ENCODE results near the gene ITGA1. TPM values are rescaled to one million over a fixed set of nuclear protein-coding genes. Genes with fewer than 3 reads are reported as not detected.

The ITGA1 gene
- total and polyA plus RNA-seq, 2 donors from 2014 or later: 13.3 to 65.6 TPM

DNA sequence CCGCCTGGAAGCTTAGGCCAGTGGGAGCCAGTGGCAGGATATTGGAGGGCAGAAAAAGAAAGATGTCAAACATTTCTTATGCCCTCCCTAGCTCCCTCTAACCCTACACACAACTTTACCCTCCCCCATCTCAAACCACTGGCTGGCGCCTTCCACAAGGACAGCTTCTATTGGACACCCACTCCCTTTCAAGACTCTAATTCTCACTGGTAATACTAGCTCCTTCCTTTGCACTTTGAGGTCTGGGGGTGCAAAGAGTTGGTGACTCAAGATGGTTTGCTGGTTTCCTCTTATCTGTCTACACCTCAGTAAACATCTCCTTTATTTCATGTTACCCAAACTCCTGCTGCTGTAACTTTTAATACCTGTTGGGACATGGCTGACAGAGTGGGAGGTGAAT lies 11.6 kb upstream of the ITGA1 start:
- no peak overlapping the region for H3K4me3 ChIP-seq (ENCODE audit: low read length in 3 of 3)
- TF ChIP-seq CTCF (IDR thresholded peaks at IDR 0.05; ENCODE audit: borderline replicate concordance, extremely low read depth, insufficient read depth): no peak
- FAIRE-seq (no peak), DNase-seq (no peak)
- no peaks in the 10 kb centered on the region for H3K9me3 ChIP-seq (ENCODE audit: control insufficient read depth in 2 of 3, insufficient read depth in 1 of 3, low read length in 3 of 3)
- H3K27ac ChIP-seq (ENCODE audit: low read depth in 2 of 2, low read length in 2 of 2): no peak overlapping the region
- no peak overlapping the region for H3K9ac ChIP-seq (ENCODE audit: low read length in 3 of 3)
- H3K4me1 ChIP-seq (ENCODE audit: control insufficient read depth in 2 of 3, insufficient read depth in 2 of 3, low read depth in 1 of 3, low read length in 3 of 3): no peaks in the 10 kb centered on the region
- intact Hi-C loops (cut with DNase I): no loop called here
- no peaks in the 10 kb centered on the region for H3K36me3 ChIP-seq (ENCODE audit: control insufficient read depth in 2 of 3, insufficient read depth in 3 of 3, low read length in 3 of 3)
- no peaks in the 10 kb centered on the region for H3K27me3 ChIP-seq (ENCODE audit: control insufficient read depth, insufficient read depth, low read length)

DNA sequence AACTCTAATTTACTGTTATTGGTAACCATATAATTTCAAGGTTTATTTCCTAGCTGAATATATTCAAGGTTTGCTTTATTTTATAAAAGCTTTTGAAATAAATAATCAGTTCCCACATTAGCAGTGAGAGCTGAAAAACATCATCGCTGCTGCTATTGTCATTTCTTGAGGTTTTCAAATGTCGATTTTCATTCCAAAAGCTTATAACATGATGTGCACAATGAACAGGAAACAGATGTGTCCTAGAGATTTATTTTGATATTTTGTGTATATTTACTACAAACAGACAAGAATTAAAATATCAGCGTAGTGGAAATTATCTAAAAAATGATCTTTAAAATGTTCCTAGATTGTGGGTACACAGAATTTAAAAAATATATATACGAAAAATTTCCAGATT lies 10.5 kb upstream of the ITGA1 start:
- no peaks in the 10 kb centered on the region for H3K27me3 ChIP-seq (ENCODE audit: control insufficient read depth, insufficient read depth, low read length)
- H3K36me3 ChIP-seq (ENCODE audit: control insufficient read depth in 2 of 3, insufficient read depth in 3 of 3, low read length in 3 of 3): no peaks in the 10 kb centered on the region
- no peak overlapping the region for H3K9ac ChIP-seq (ENCODE audit: low read length in 3 of 3)
- H3K4me3 ChIP-seq (ENCODE audit: low read length in 3 of 3): no peak overlapping the region
- no peaks in the 10 kb centered on the region for H3K4me1 ChIP-seq (ENCODE audit: control insufficient read depth in 2 of 3, insufficient read depth in 2 of 3, low read depth in 1 of 3, low read length in 3 of 3)
- FAIRE-seq (no peak), DNase-seq (no peak)
- TF ChIP-seq CTCF (IDR thresholded peaks at IDR 0.05; ENCODE audit: borderline replicate concordance, extremely low read depth, insufficient read depth): no peak
- no peaks in the 10 kb centered on the region for H3K9me3 ChIP-seq (ENCODE audit: control insufficient read depth in 2 of 3, insufficient read depth in 1 of 3, low read length in 3 of 3)
- H3K27ac ChIP-seq (ENCODE audit: low read depth in 2 of 2, low read length in 2 of 2): no peak overlapping the region
- intact Hi-C loops (cut with DNase I): no loop called here

DNA sequence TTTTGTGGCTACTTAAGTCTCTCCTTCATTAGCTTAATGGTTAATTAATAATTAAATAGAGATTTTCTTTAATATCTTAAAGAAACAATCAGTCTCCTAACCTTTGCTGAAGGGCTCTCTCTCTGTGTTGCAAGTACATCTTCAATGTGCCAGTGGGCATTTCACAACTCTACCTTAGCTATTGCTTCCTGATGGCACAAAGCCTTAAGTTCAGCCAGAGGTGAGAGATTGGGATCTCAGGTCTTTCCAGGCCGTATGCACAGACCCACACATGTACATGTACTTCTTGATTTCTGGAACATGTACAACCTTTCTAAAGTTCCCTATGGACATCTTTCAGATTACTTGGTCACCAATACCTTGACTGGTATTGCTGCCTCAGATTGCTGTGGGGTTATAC lies 8.9 kb upstream of the ITGA1 start:
- H3K36me3 ChIP-seq (ENCODE audit: control insufficient read depth in 2 of 3, insufficient read depth in 3 of 3, low read length in 3 of 3): no peaks in the 10 kb centered on the region
- no peaks in the 10 kb centered on the region for H3K27me3 ChIP-seq (ENCODE audit: control insufficient read depth, insufficient read depth, low read length)
- H3K27ac ChIP-seq (ENCODE audit: low read depth in 2 of 2, low read length in 2 of 2): no peak overlapping the region
- H3K4me3 ChIP-seq (ENCODE audit: low read length in 3 of 3): no peak overlapping the region
- FAIRE-seq (no peak), DNase-seq (no peak)
- no peaks in the 10 kb centered on the region for H3K9me3 ChIP-seq (ENCODE audit: control insufficient read depth in 2 of 3, insufficient read depth in 1 of 3, low read length in 3 of 3)
- no peak for TF ChIP-seq CTCF (IDR thresholded peaks at IDR 0.05; ENCODE audit: borderline replicate concordance, extremely low read depth, insufficient read depth)
- intact Hi-C loops (cut with DNase I): no loop called here
- no peaks in the 10 kb centered on the region for H3K4me1 ChIP-seq (ENCODE audit: control insufficient read depth in 2 of 3, insufficient read depth in 2 of 3, low read depth in 1 of 3, low read length in 3 of 3)
- no peak overlapping the region for H3K9ac ChIP-seq (ENCODE audit: low read length in 3 of 3)

- DNase-seq (no peak), FAIRE-seq (no peak)
- H3K4me1 ChIP-seq (ENCODE audit: control insufficient read depth in 2 of 3, insufficient read depth in 2 of 3, low read depth in 1 of 3, low read length in 3 of 3): no peaks in the 10 kb centered on the region
- H3K27ac ChIP-seq (ENCODE audit: low read depth in 2 of 2, low read length in 2 of 2): no peak overlapping the region
- H3K9me3 ChIP-seq (ENCODE audit: control insufficient read depth in 2 of 3, insufficient read depth in 1 of 3, low read length in 3 of 3): no peaks in the 10 kb centered on the region
- no peak for TF ChIP-seq CTCF (IDR thresholded peaks at IDR 0.05; ENCODE audit: borderline replicate concordance, extremely low read depth, insufficient read depth)
- intact Hi-C loops (cut with DNase I): no loop called here
- H3K27me3 ChIP-seq (ENCODE audit: control insufficient read depth, insufficient read depth, low read length): no peaks in the 10 kb centered on the region
- H3K4me3 ChIP-seq (ENCODE audit: low read length in 3 of 3): no peak overlapping the region
- H3K36me3 ChIP-seq (ENCODE audit: control insufficient read depth in 2 of 3, insufficient read depth in 3 of 3, low read length in 3 of 3): no peaks in the 10 kb centered on the region
- H3K9ac ChIP-seq (ENCODE audit: low read length in 3 of 3): no peak overlapping the region
Observed at GRCh38 chr5:52779213-52779612, 8.5 kb upstream of the ITGA1 start.
